H9 (cell line): ENCODE results near the gene NOXA1. TPM values are rescaled to one million over a fixed set of nuclear protein-coding genes. Genes with fewer than 3 reads are reported as not detected.

ENCODE experiments used
- DNase-seq: peaks from one replicate; pipeline ENCODE4 v3.0.0-alpha.2; 2017
- H2AFZ ChIP-seq: one replicate; pipeline ENCODE4 v1.6.1; 2013; ENCODE audit warnings: mild to moderate bottlenecking, low read length, control low read depth, moderate library complexity
- H2AK5ac ChIP-seq: 2 replicates; pipeline ENCODE4 v1.6.1; 2013; ENCODE audit warnings: low read length, control low read depth, mixed read lengths; ENCODE audit not compliant: insufficient read length
- H2BK120ac ChIP-seq: one replicate; pipeline ENCODE4 v1.6.1; 2013; ENCODE audit warnings: low read depth, mild to moderate bottlenecking, low read length, control low read depth, inconsistent platforms; ENCODE audit not compliant: poor library complexity, severe bottlenecking
- H2BK12ac ChIP-seq: 2 replicates; pipeline ENCODE4 v1.6.1; 2013; ENCODE audit warnings: low read length, control low read depth, mixed read lengths, low read depth; ENCODE audit not compliant: insufficient read length
- H2BK15ac ChIP-seq: 2 replicates; pipeline ENCODE4 v1.6.1; 2013; ENCODE audit warnings: low read depth, low read length, control low read depth
- H2BK20ac ChIP-seq: one replicate; pipeline ENCODE4 v1.6.1; 2013; ENCODE audit warnings: low read depth, mild to moderate bottlenecking, low read length, control low read depth, inconsistent platforms; ENCODE audit not compliant: poor library complexity, severe bottlenecking
- H2BK5ac ChIP-seq: 2 replicates; pipeline ENCODE4 v1.6.1; 2013; ENCODE audit warnings: low read length, control low read depth, mixed read lengths; ENCODE audit not compliant: insufficient read length
- H3K14ac ChIP-seq: 2 replicates; pipeline ENCODE4 v1.6.1; 2013; ENCODE audit warnings: low read length, control low read depth; ENCODE audit not compliant: insufficient read depth
- H3K18ac ChIP-seq: 2 replicates; pipeline ENCODE4 v1.6.1; 2013; ENCODE audit warnings: low read depth, mild to moderate bottlenecking, mixed read lengths, low read length, control low read depth; ENCODE audit not compliant: insufficient read length
- H3K23ac ChIP-seq: 2 replicates; pipeline ENCODE4 v1.6.1; 2013; ENCODE audit warnings: low read length, control low read depth, mixed read lengths, low read depth; ENCODE audit not compliant: insufficient read length
- H3K23me2 ChIP-seq: 2 replicates; pipeline ENCODE4 v1.6.1; 2013; ENCODE audit warnings: low read depth, mild to moderate bottlenecking, mixed read lengths, low read length, control low read depth; ENCODE audit not compliant: insufficient read length, poor library complexity, severe bottlenecking
- H3K27ac ChIP-seq: 2 replicates; pipeline ENCODE4 v1.5.1; 2013; ENCODE audit warnings: low read length, control low read depth, mixed read lengths, low read depth; ENCODE audit not compliant: insufficient read length
- H3K27me3 ChIP-seq: 2 replicates; pipeline ENCODE4 v1.6.1; 2013; ENCODE audit warnings: low read length, control low read depth, inconsistent platforms; ENCODE audit not compliant: insufficient read depth
- H3K4ac ChIP-seq: 2 replicates; pipeline ENCODE4 v1.6.1; 2013; ENCODE audit warnings: low read depth, mild to moderate bottlenecking, control low read depth, inconsistent platforms, low read length, moderate library complexity
- H3K4me1 ChIP-seq: 2 replicates; pipeline ENCODE4 v1.6.1; 2013; ENCODE audit warnings: low read length, control low read depth, inconsistent platforms; ENCODE audit not compliant: insufficient read depth
- H3K4me2 ChIP-seq: 2 replicates; pipeline ENCODE4 v1.6.1; 2013; ENCODE audit warnings: low read length, control low read depth, mixed read lengths; ENCODE audit not compliant: insufficient read length, insufficient read depth
- H3K56ac ChIP-seq: 2 replicates; pipeline ENCODE4 v1.6.1; 2013; ENCODE audit warnings: low read depth, mild to moderate bottlenecking, mixed read lengths, low read length, control low read depth; ENCODE audit not compliant: insufficient read length
- H3K79me1 ChIP-seq: 2 replicates; pipeline ENCODE4 v1.6.1; 2013; ENCODE audit warnings: low read depth, mild to moderate bottlenecking, moderate library complexity, low read length, control low read depth, inconsistent platforms; ENCODE audit not compliant: insufficient read depth, poor library complexity, severe bottlenecking
- H3K79me2 ChIP-seq: 2 replicates; pipeline ENCODE4 v1.6.1; 2013; ENCODE audit warnings: low read length, control low read depth, inconsistent platforms; ENCODE audit not compliant: insufficient read depth
- H3K9ac ChIP-seq: 2 replicates; pipeline ENCODE4 v1.6.1; 2013; ENCODE audit warnings: low read length, control low read depth, mixed read lengths; ENCODE audit not compliant: insufficient read length; ENCODE audit errors: extremely low read depth
- H3K9me3 ChIP-seq: one replicate; pipeline ENCODE4 v1.6.1; 2013; ENCODE audit warnings: low read depth, low read length, inconsistent platforms; ENCODE audit not compliant: control insufficient read depth
- H3T11ph ChIP-seq: one replicate; pipeline ENCODE4 v1.6.1; 2013; ENCODE audit warnings: mild to moderate bottlenecking, low read length, control low read depth, inconsistent platforms
- H4K20me1 ChIP-seq: one replicate; pipeline ENCODE4 v1.6.1; 2013; ENCODE audit not compliant: control insufficient read depth, insufficient read length, insufficient read depth
- H4K5ac ChIP-seq: 2 replicates; pipeline ENCODE4 v1.6.1; 2013; ENCODE audit warnings: low read depth, mild to moderate bottlenecking, mixed read lengths, low read length, control low read depth; ENCODE audit not compliant: insufficient read length
- H4K8ac ChIP-seq: replicated peaks from 2 replicates; pipeline ENCODE4 v1.6.1; 2013; ENCODE audit warnings: low read length, control low read depth, mixed read lengths, low read depth; ENCODE audit not compliant: insufficient read length
- H4K91ac ChIP-seq: 2 replicates; pipeline ENCODE4 v1.6.1; 2013; ENCODE audit warnings: low read depth, mild to moderate bottlenecking, moderate library complexity, mixed read lengths, low read length, control low read depth; ENCODE audit not compliant: insufficient read length
- H3K27ac Mint-ChIP-seq, 3 experiments: 2 replicates in 2 of 3; 3 replicates in 1 of 3; pipeline ENCODE4 v1.8.0; 2020 to 2021; ENCODE audit warnings: mixed read lengths in 3 of 3, mild to moderate bottlenecking in 1 of 3, moderate library complexity in 1 of 3
- H3K27me3 Mint-ChIP-seq: 2 replicates; pipeline ENCODE4 v1.8.0; 2021; ENCODE audit warnings: low read depth, mild to moderate bottlenecking, moderate library complexity, mixed read lengths
- H3K36me3 Mint-ChIP-seq, 3 experiments: 2 replicates in 2 of 3; 3 replicates in 1 of 3; pipeline ENCODE4 v1.8.0; 2020 to 2021; ENCODE audit warnings: low read depth in 3 of 3, mixed read lengths in 3 of 3; ENCODE audit not compliant: insufficient read depth in 1 of 3
- H3K4me1 Mint-ChIP-seq, 2 experiments: 2 replicates each; pipeline ENCODE4 v1.8.0; 2020; ENCODE audit warnings: mixed read lengths in 2 of 2
- H3K4me3 Mint-ChIP-seq, 2 experiments: 2 replicates in 1 of 2; 3 replicates in 1 of 2; pipeline ENCODE4 v1.8.0; 2020 to 2021; ENCODE audit warnings: mild to moderate bottlenecking in 2 of 2, mixed read lengths in 2 of 2, moderate library complexity in 1 of 2
- H3K9me3 Mint-ChIP-seq, 2 experiments: 2 replicates in 1 of 2; 3 replicates in 1 of 2; pipeline ENCODE4 v1.8.0; 2020; ENCODE audit warnings: mild to moderate bottlenecking in 2 of 2, mixed read lengths in 2 of 2, moderate library complexity in 1 of 2
- WGBS: extraction: QIAGEN DNeasy Blood & Tissue Kit; methylation state at CpG from one replicate; pipeline ENCODE4 v1.1.7; 2013; ENCODE audit warnings: missing lambda C conversion rate, low lambda C conversion rate, mixed read lengths; ENCODE audit not compliant: insufficient read length; ENCODE audit errors: extremely low coverage; 5-methylcytosine and 5-hydroxymethylcytosine counted together
- total RNA-seq: library from RNA; stranded (reverse); gene quantifications from 2 replicates; pipeline ENCODE4 v1.2.1, GENCODE V29; 2021
- TF ChIP-seq, protein P1 (sequence below): fragments of 200-600 bp; sonication (generic); conservative IDR thresholded peaks from 3 replicates; pipeline ENCODE4 v1.8.0; 2021; ENCODE audit warnings: antibody characterized with exemption, mild to moderate bottlenecking

NOXA1 gene
- total RNA-seq, 1 experiment from 2014 or later = 2.0 TPM

DNA sequence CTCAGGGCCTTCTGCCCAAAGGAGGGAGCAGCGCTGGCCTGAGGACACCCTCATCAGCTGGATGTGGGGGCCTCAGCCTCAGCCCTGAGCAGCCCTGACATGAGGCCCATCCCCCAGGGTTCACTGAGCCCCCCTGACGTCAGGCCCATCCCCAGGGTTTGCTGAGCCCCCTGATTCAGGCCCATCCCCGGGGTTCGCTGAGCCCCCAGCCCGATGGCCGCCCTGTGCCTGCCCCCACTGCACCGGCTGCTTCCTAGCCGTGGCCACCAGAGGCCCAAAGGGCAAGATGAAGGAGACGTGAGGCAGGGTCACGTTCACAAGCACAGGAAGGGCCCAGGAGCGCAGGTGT lies 55.4 kb downstream of the NOXA1 start:
- Histone ChIP-seq H3K4ac (no peak overlapping the region), H2AK5ac (no peak overlapping the region), H3K9me3 (peaks cover 3% of the 10 kb centered on the region), H3K56ac (no peak overlapping the region), H2BK15ac (no peak overlapping the region), H4K20me1 (no peaks in the 10 kb centered on the region), H3K27me3 (no peaks in the 10 kb centered on the region), H3K23ac (no peak overlapping the region), H3T11ph (no peak overlapping the region), H4K8ac (no peak overlapping the region), H3K14ac (no peak overlapping the region; the same call in 1 of the 2 replicates), H2AFZ (no peak overlapping the region), H4K91ac (no peak overlapping the region), H2BK20ac (no peak overlapping the region), H3K23me2 (no peaks in the 10 kb centered on the region), H2BK5ac (no peak overlapping the region), H4K5ac (no peak overlapping the region), H3K18ac (no peak overlapping the region), H3K79me1 (no peaks in the 10 kb centered on the region), H2BK120ac (no peak overlapping the region), H3K9ac (no peak overlapping the region), H3K4me2 (no peak overlapping the region), H3K4me1 (no peaks in the 10 kb centered on the region), H2BK12ac (no peak overlapping the region), H3K27ac (no peak overlapping the region), H3K79me2 (no peaks in the 10 kb centered on the region)
- H3K9me3 Mint-ChIP-seq = peaks cover 18 to 19% of the 10 kb centered on the region in 2 experiments
- TF ChIP-seq, protein P1, sequence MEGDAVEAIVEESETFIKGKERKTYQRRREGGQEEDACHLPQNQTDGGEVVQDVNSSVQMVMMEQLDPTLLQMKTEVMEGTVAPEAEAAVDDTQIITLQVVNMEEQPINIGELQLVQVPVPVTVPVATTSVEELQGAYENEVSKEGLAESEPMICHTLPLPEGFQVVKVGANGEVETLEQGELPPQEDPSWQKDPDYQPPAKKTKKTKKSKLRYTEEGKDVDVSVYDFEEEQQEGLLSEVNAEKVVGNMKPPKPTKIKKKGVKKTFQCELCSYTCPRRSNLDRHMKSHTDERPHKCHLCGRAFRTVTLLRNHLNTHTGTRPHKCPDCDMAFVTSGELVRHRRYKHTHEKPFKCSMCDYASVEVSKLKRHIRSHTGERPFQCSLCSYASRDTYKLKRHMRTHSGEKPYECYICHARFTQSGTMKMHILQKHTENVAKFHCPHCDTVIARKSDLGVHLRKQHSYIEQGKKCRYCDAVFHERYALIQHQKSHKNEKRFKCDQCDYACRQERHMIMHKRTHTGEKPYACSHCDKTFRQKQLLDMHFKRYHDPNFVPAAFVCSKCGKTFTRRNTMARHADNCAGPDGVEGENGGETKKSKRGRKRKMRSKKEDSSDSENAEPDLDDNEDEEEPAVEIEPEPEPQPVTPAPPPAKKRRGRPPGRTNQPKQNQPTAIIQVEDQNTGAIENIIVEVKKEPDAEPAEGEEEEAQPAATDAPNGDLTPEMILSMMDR = no peak
- H3K36me3 Mint-ChIP-seq = peaks cover 0 to 12% (median 6%) of the 10 kb centered on the region in 3 experiments; a peak in 4 of 7 replicates
- no peak for DNase-seq
- H3K4me3 Mint-ChIP-seq = no peak overlapping the region
- H3K27ac Mint-ChIP-seq = no peak overlapping the region
- H3K27me3 Mint-ChIP-seq = peaks cover 17% of the 10 kb centered on the region
- peaks cover 4 to 5% of the 10 kb centered on the region in 2 experiments; a peak in 3 of 4 replicates for H3K4me1 Mint-ChIP-seq
- WGBS = no CpG with 5 or more reads among the region's 11 CpGs
